Astrocyte of the spinal cord (primary cell): ENCODE measurements around the gene MRTFB.

ENCODE experiments used
- DNase-seq: peaks from one replicate; pipeline ENCODE4 v3.0.0; 2011; ENCODE audit warnings: low read depth, low spot score
- H3K4me3 ChIP-seq: 2 replicates; pipeline ENCODE4 v1.5.1; 2011; ENCODE audit warnings: low read depth, mild to moderate bottlenecking, low read length, moderate library complexity
- CTCF ChIP-seq: IDR thresholded peaks from 2 replicates; pipeline ENCODE4 v1.5.1; 2012; ENCODE audit warnings: low read depth, mild to moderate bottlenecking, low read length, inconsistent platforms
- in situ Hi-C: cut with HindIII; loops from 2 replicates; pipeline ENCODE4 v1.10.0; 2017; ENCODE audit warnings: low sequenced_read_pairs

Gene MRTFB

GRCh38 chr16:14050291-14051027 lies 20.7 kb upstream of the MRTFB start:
- in situ Hi-C loops: no loop called here

GRCh38 chr16:14051103-14051729 lies 19.9 kb upstream of the MRTFB start:
- no peak for TF ChIP-seq CTCF
- no peak for DNase-seq
- in situ Hi-C loops: no loop called here
- H3K4me3 ChIP-seq: no peak overlapping the region

More at GRCh38 chr16:14050291-14051027, 20.7 kb upstream of the MRTFB start:
- no peak overlapping the region for H3K4me3 ChIP-seq
- TF ChIP-seq CTCF: no peak
- DNase-seq: no peak

- in situ Hi-C loops: no loop called here
- peak; percentile 3 for DNase-seq
- no peak overlapping the region for H3K4me3 ChIP-seq
- TF ChIP-seq CTCF: no peak
Observed at GRCh38 chr16:14056970-14057369, 14.1 kb upstream of the MRTFB start.

- no peak for TF ChIP-seq CTCF
- peak; percentile 23 for DNase-seq
- H3K4me3 ChIP-seq: no peak overlapping the region
- in situ Hi-C loops: no loop called here
Observed at GRCh38 chr16:14057878-14058382, 13.2 kb upstream of the MRTFB start.

- no peak for DNase-seq
- in situ Hi-C loops: no loop called here
- H3K4me3 ChIP-seq: no peak overlapping the region
- TF ChIP-seq CTCF: no peak
Observed at GRCh38 chr16:14061732-14062259, 9.3 kb upstream of the MRTFB start.

- H3K4me3 ChIP-seq: no peak overlapping the region
- TF ChIP-seq CTCF: no peak
- in situ Hi-C loops: no loop called here
- DNase-seq: no peak
Observed at GRCh38 chr16:14062261-14062660, 8.9 kb upstream of the MRTFB start.
